Upper lobe of right lung (tissue), 1 donor: ENCODE data around the gene RAD18. TPM values are rescaled to one million over a fixed set of nuclear protein-coding genes. Genes with fewer than 3 reads are reported as not detected.

Source experiments
- ATAC-seq: fragments of 200-7000 bp; cut with Tn5 transposase; one replicate; pipeline ENCODE4 v1.9.1; 2020; ENCODE audit warnings: mild to moderate bottlenecking, moderate library complexity
- DNase-seq: peaks from one replicate; pipeline ENCODE4 v3.0.0-alpha.2; 2020
- H3K27ac ChIP-seq: fragments of 200-600 bp; one replicate; pipeline ENCODE4 v1.8.0; 2022
- H3K27me3 ChIP-seq: fragments of 200-600 bp; one replicate; pipeline ENCODE4 v1.8.0; 2022; ENCODE audit warnings: mild to moderate bottlenecking
- H3K36me3 ChIP-seq: fragments of 200-600 bp; one replicate; pipeline ENCODE4 v1.8.0; 2022
- H3K4me1 ChIP-seq: fragments of 200-600 bp; one replicate; pipeline ENCODE4 v1.8.0; 2022
- H3K4me3 ChIP-seq: fragments of 200-600 bp; one replicate; pipeline ENCODE4 v1.8.0; 2022; ENCODE audit warnings: mild to moderate bottlenecking
- H3K9me3 ChIP-seq: fragments of 200-600 bp; one replicate; pipeline ENCODE4 v1.8.0; 2022
- CTCF ChIP-seq: fragments of 200-600 bp; IDR thresholded peaks from one replicate; pipeline ENCODE4 v1.8.0; 2022; ENCODE audit warnings: antibody characterized with exemption
- intact Hi-C: fragments of 100-400 bp; cut with DNase I; formaldehyde crosslinking; loops from one replicate; pipeline ENCODE4 v1.11.0; 2022
- total RNA-seq: library from RNA; stranded (reverse); fragmentation: NEBNext Ultra II Directional; extraction: Animal tissue kit (Norgen Biotek cat#: 25700); gene quantifications from one replicate; pipeline ENCODE4 v1.2.1, GENCODE V29; 2021
- donor health status: DM: no; HTN: yes; CAD: no; lungs with severe emphysema.

RAD18 gene
- total RNA-seq, 1 donor from 2014 or later: 15.0 TPM

- intact Hi-C loops: no loop called here
- Histone ChIP-seq H3K9me3 (no peaks in the 10 kb centered on the region), H3K4me1 (no peaks in the 10 kb centered on the region), H3K4me3 (no peak overlapping the region), H3K27ac (no peak overlapping the region), H3K36me3 (no peaks in the 10 kb centered on the region), H3K27me3 (no peaks in the 10 kb centered on the region)
- DNase-seq (no peak), ATAC-seq (no peak)
- no peak for TF ChIP-seq CTCF
These were observed 76.7 kb downstream of the RAD18 start for GRCh38 chr3:8886546-8886945.

GRCh38 chr3:8885536-8886316 lies 77.5 kb downstream of the RAD18 start:
- Histone ChIP-seq H3K27me3 (no peaks in the 10 kb centered on the region), H3K9me3 (no peaks in the 10 kb centered on the region), H3K4me3 (no peak overlapping the region), H3K36me3 (no peaks in the 10 kb centered on the region), H3K4me1 (no peaks in the 10 kb centered on the region), H3K27ac (no peak overlapping the region)
- DNase-seq: no peak
- intact Hi-C loops: no loop called here
- no peak for ATAC-seq
- TF ChIP-seq CTCF: no peak

GRCh38 chr3:8884630-8885290 lies 78.5 kb downstream of the RAD18 start:
- no peaks in the 10 kb centered on the region for H3K9me3 ChIP-seq
- intact Hi-C loops: no loop called here
- no peak overlapping the region for H3K27ac ChIP-seq
- no peak for TF ChIP-seq CTCF
- no peaks in the 10 kb centered on the region for H3K4me1 ChIP-seq
- DNase-seq (no peak), ATAC-seq (peak; percentile 52)
- no peaks in the 10 kb centered on the region for H3K36me3 ChIP-seq
- H3K27me3 ChIP-seq: no peaks in the 10 kb centered on the region
- no peak overlapping the region for H3K4me3 ChIP-seq

- Histone ChIP-seq H3K27ac (no peak overlapping the region), H3K9me3 (no peaks in the 10 kb centered on the region), H3K4me1 (no peaks in the 10 kb centered on the region), H3K4me3 (no peak overlapping the region), H3K36me3 (no peaks in the 10 kb centered on the region), H3K27me3 (no peaks in the 10 kb centered on the region)
- DNase-seq: no peak
- ATAC-seq: peak; percentile 9
- TF ChIP-seq CTCF: no peak
- intact Hi-C loops: no loop called here
These were observed 80.6 kb downstream of the RAD18 start for GRCh38 chr3:8882642-8883041.

- Histone ChIP-seq H3K27ac (no peak overlapping the region), H3K27me3 (no peaks in the 10 kb centered on the region), H3K4me3 (no peak overlapping the region), H3K4me1 (no peaks in the 10 kb centered on the region), H3K9me3 (no peaks in the 10 kb centered on the region), H3K36me3 (no peaks in the 10 kb centered on the region)
- no peak for TF ChIP-seq CTCF
- intact Hi-C loops: no loop called here
- ATAC-seq: peak; percentile 25
- no peak for DNase-seq
These were observed 81.1 kb downstream of the RAD18 start for GRCh38 chr3:8882171-8882593.
